SIG-M5 (cell line): ENCODE measurements around the gene ZNF778.

Experiments
- DNase-seq: peaks from one replicate; lab custom pipeline; 2025; lab: John Stamatoyannopoulos, UW

ZNF778 gene

GRCh38 chr16:89277641-89278341 is 60.3 kb downstream of the ZNF778 start:
- DNase-seq = no peak

- DNase-seq = no peak
Measured at GRCh38 chr16:89278441-89279240, 61.1 kb downstream of the ZNF778 start.

GRCh38 chr16:89279666-89280481 is 62.4 kb downstream of the ZNF778 start:
- DNase-seq = no peak

- DNase-seq = no peak
Measured at GRCh38 chr16:89280546-89281188, 63.2 kb downstream of the ZNF778 start.

- DNase-seq = no peak
Measured at GRCh38 chr16:89281189-89281577, 63.7 kb downstream of the ZNF778 start.

- DNase-seq = no peak
Measured at GRCh38 chr16:89281829-89282228, 64.3 kb downstream of the ZNF778 start.

- DNase-seq = no peak
Measured at GRCh38 chr16:89282523-89282922, 65.0 kb downstream of the ZNF778 start.

GRCh38 chr16:89283449-89283848 is 65.9 kb downstream of the ZNF778 start:
- DNase-seq = no peak

GRCh38 chr16:89285381-89285780 is 67.9 kb downstream of the ZNF778 start:
- DNase-seq = no peak

GRCh38 chr16:89286096-89286495 is 68.6 kb downstream of the ZNF778 start:
- DNase-seq = no peak
